Dermis microvascular lymphatic vessel endothelial cell (primary cell): Measurements from ENCODE around the gene FAM72D. TPM values are rescaled to one million over a fixed set of nuclear protein-coding genes. Genes with fewer than 3 reads are reported as not detected.
"Not testable (repeated sequence)": the region's sequence is repeated elsewhere in the genome, so short reads cannot be mapped to it uniquely, and the experiment has no call there.

Experiments
- DNase-seq, 2 donors: peaks; one replicate each; pipeline versions ENCODE4 v3.0.0 to v3.0.0-alpha.2; 2010; ENCODE audit warnings: low read depth in 2 of 2
- total RNA-seq: library from RNA; depleted of rRNA; stranded (reverse); fragments of >200 nt; gene quantifications from 2 replicates; pipeline ENCODE4 v1.2.1, GENCODE V29; 2014

The FAM72D gene
- total RNA-seq: 0.89 and 1.4 TPM in 2 replicates

DNA sequence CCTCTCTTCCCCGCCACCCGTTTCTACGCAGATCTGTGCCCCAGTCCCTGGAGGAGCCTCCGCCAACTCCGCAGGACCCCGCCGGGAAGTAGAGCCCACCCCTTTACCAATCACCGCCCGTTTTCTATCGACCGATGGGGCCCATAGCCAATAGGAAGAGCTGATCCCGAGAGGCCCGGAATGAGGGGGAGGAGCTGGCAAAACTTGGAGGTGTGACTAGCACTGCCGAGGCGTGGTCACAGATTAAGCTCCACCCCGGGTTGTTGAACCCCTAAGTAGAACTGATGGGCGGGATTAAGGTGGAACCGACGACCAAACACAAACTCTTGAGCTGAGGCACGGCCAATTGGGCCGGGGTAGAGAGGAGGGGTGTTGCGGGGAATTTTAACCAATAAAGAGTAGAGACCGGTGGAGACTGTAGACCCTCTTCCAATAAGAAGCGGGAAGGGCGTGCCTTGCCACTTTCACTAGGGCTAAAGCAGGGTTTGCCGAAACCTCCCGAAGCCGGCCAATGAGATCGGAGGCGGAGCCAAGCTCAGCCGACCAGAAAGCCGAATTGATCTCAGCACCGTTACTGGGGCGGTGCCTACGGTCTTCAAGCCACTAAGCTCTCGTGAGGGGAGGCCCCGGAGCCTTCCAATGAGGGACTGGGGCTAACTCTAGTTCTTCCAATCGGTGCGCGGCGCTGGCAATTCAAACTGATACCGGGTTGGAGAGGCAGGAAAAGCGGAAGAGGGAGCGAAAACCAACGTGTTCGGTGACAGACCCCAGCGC is at the start of gene FAM72D, which contains the start of gene SRGAP2B:
Gene FAM72D (plus strand): TSS at position 691 of the 774 bp plus-strand sequence. CDS start 874 bp downstream, outside the sequence.
Gene SRGAP2B (minus strand): TSS at position 45 of the 774 bp plus-strand sequence. CDS start 2,427 bp downstream, outside the sequence.
- DNase-seq: not testable (repeated sequence)

DNA sequence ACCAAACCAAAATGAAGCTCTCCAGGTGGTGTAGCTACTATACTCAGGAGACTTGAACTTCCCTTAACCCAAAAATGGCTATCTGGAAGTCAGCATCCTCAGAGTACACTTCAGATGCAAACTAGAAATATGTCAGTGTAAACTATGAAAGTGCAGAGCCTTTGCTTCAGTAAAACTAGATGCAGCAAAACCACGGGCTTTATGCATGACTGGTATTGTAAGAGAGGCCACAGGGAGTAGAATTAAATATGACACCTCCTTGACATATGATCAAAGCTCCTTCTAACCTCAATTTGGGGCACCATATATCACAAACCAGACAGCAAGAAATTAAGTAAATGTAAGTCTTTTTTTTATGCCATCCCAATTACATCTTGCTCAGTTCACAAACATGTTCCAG is 48.2 kb upstream of the FAM72D start:
- not testable (repeated sequence) for DNase-seq

DNA sequence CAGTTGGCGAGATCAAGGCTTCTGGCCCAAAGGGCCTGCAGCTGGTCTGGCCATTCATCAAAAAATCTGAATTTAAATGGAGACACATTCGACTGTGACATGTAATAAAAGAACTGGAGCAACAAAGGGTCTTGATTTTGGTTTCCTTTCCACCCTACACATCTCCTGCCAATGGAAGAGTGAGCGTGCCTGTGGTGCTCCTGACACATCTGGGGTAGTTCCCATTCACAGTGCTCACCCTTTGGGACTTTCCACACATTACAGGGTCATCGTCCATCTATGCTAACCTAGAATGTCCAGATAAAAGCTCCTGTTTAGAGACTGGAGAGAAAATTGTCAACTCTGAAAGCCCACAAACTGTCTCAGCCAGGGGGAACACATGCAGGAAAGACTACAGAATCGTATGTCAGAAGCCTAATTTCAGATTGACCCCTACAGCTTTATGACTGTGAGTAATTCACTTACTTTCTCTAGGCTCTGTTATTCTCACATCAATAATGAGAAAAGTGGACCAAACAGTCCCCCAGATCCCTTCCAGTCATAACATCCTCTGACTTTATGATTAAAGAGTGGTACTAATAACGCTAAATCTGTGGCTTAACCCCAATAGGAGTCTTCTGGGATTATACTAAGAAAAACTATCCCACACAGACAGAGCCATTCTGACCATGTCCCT is 47.5 kb upstream of the FAM72D start:
- DNase-seq: not testable (repeated sequence)

DNA sequence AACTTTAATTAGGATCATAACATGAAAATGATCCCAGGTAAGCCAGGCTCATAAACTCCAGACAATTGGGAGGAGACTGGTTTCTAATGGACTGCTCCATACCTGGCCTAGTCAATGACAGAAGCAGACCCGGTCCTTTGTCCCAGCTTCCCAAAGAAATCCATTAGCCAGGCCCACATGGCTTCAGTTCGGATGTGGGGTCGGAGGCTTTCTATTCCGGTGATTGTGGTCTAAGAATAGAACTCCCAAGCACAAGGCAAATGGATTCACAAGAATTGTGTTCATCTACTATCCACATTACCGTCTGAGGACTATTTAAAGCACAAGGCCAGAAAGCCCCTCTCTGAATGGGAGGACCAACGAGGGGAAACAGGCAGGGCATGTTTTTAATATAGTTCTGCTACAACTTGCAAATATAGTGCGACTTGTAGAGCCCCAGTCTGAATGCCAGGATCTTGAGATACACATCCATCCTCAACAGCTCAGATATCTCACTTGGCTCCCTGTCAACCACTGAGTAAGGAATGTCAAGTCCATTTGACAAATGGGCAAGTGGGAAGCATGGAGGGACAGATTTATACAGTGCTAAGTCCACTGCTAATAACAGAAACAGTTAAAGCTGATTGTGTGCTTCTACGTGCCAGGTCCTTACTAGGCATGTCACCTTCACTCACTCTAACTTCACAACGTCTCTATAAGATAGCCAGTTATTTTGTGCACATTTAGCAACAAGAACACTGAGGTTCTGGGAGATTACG is 43.6 kb upstream of the FAM72D start:
- not testable (repeated sequence) for DNase-seq

DNA sequence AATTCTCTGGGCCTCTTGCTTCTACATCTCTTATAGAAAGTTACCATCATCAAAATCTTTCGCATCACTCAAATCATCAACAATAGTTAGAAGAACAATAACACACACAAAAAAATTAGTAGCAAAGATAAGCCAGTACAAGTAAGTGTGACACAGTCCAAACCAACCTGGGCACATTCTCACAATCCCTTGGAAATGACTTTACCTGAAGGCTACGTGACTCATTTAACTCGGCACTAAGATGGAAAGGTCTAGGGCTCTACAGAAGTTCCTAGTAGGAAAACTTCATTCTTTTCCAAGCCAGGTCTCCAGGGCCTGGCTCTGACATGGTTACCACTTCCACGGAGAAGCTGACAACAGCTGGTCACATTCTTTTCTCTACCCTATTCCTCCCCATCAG is 42.3 kb upstream of the FAM72D start:
- DNase-seq: not testable (repeated sequence)

DNA sequence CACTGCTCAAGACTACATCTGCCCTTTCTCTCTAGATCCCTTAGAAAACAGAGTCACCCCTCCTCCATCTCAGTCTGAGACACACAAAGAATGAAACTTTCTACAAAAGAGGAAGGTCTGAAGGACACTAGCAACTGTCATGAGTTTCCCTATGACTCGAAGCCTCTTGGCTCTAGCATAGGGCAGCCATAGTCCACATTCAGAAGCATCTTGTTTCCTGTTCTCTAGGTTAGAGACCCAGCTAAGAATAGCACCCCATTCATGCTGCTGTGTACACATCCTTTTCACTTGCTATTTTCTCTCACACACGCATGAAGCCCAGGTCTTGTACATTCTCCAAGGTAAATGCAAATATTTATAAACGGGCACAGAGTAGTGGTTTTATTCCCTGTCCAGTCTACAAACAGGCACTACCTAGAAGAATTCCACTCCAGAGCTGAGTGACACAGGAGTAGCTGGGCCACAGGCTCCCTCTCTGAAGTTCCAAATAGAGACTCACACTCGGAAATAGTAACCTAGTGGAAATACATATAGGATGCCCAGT is 40.5 kb upstream of the FAM72D start:
- DNase-seq: not testable (repeated sequence)

DNA sequence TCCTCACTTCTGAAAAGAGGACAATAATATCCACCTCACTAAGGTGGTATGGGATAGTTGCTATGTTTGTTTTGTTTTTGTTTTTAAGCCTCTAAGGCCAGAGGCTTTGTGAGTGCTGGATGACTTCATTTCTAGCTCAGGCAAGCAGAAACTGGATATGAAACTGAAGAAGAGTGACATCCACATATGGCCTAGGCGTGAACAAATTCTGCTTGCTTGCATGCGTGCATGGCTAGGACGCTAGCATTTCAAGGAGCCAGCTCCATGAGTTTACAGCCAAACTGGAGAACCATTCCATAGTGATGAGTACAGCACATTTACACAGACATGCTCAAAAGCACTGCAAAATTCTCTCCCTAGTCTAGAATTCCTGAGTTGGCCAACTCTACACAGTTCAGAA is 37.6 kb upstream of the FAM72D start:
- not testable (repeated sequence) for DNase-seq

DNA sequence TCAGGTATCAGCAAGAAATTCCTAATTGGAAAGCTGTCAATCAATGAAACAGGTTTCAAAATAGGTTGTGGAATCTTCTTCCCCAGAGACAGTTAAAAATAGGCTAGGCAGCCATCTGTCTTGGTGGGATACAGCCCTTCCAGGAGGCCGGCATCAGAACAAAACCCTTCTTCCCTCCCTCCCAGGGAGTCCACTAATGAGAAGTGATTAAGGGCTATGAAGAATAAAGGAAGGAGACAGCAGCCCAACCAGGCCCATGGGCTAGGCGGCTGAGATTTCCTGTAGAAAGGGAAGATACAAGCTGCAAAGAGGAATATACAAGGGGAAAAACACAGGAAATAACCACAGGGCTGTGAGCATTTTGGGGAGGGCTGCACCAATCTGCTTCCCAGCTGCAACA is 32.5 kb upstream of the FAM72D start:
- not testable (repeated sequence) for DNase-seq

DNA sequence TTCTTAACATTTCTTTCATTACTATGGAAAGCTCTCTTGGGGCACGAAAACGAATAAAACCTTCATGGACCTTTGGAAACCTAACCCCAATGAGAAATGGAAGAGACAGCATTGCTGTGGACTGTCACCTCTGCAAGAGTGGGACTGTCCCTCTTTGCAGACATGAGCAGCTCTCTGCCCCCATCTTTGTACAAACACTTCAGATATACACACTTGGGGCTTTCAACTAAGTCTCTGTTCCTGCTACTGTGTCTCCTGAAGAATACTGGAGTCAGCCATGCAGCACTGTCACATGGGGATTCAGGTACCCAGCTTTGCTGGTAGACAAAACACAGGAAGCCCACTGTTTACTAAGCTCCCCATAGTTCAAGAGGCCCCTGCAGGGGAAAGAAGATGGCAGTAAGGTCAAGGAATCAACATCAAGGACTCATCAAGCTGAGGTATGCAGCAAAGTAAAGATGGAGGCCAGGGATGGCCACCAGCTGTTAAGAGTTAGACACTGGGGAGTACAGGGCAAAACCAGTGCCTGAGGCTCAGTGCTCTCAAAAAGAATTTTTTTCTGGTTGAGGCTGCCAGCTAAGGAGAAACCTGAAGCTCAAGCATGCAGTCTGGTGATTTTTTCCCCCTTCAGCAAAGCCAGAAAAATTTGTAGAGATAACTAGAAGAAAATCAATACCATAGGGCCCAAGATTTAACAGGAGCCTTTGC is 31.7 kb upstream of the FAM72D start:
- DNase-seq: not testable (repeated sequence)

DNA sequence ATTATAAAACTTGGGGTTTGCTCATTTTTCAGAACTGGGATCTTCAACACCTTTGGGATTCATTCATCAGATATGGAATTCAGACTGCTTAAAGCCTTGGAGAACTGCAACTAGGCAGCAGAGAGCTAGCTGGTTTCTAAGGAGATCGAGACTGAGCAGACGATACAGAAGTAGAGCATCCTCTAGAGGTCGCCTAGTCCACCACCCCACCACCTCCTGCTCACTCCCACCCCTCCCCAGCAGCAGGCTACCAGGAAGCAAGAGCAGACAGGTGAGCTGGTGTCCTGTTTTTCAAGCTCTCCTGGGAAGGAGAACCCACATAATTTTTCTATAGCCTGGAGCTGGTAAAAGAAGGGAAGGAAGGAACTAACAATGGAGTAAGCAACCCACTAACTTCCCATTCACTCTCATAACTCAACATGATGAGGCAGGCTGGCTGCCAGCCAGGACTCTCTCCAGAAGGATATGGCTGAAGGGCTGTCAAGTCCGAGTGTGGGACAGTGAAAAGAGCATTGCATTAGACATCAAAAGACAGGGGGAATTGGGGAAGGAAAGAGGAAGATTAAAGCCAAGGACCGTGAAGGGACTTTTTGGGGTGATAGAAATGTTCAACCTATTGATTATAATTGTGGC is 30.5 kb upstream of the FAM72D start:
- DNase-seq: not testable (repeated sequence)

DNA sequence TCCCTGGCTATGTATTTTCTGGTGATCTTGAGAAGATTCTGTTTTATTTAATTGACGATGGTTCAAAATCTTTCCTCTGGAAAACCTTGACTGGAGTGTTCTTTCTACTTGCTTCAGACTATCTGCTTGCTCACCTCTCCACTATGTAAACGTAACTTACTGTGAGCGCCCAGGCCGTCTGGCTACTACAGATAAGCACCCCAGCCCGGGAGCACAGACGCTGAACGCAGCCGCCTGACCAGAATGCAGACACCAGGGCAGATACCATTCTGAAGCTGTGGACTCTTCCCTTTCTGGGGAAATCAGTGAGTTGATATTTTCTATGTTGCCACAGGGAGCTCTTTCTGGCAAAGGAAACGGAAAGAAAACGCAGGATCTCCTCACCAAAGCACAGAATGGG is 29.3 kb upstream of the FAM72D start:
- not testable (repeated sequence) for DNase-seq

DNA sequence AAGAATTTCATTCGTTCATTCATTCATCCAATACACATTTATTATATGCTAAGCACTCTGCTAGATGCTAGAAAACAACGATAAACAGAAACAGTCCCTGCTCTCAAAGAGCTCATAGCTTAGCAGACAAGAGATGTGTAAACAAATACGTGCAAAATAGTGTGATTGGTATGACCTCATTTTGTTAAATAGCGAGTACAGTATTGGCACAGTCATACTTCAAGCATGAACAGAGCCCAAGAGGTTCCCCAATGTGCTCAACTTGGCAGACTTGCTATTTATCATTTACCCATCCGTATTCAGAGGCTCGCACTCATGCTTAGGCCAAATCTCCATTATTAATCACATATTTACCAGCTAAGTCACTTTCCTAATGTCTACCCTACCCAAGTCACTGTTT is 24.2 kb upstream of the FAM72D start:
- DNase-seq: not testable (repeated sequence)

DNA sequence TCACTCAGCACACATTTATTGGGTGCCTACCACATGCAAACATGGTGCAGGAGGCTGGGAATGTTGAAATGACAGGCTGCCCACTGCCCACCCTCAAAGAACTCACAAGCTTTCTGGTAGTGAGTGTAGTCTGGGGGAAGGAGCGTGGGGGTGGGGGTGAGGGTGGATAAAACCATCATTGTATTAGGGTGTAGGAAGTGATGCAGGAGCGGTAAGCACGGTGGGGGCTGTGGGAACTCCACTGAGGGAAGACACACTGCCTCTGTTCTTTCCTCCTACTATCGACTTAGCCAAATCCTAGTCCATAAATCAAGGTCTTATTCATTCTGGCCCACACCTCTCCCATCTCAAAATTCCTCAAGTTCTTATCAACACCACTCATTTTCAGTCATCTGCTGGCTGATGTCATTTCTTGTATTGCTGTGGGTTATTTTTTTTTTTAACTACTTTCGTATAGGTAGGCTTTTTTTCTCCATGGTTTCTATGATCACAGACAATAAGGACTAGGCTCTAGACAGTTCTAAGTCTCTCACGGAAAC is 21.7 kb upstream of the FAM72D start:
- not testable (repeated sequence) for DNase-seq

DNA sequence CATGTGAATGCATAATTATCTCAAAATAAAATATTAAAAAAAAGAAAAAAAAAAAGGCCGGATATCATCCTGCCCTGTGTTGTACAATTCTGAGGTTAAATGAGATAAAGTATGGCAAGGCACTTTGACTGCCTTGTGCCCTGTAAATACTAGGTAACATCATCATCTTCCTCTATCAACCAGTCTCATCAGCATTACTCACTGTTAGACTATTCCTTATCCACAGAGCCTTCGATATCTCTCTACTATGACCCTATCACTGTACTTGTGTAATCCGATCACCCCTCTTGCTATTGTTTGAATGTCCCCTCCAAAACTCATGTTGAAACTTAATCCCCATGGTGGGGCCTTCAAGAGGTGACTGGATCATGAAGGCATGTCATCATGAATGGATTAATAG is 18.9 kb upstream of the FAM72D start:
- not testable (repeated sequence) for DNase-seq

DNA sequence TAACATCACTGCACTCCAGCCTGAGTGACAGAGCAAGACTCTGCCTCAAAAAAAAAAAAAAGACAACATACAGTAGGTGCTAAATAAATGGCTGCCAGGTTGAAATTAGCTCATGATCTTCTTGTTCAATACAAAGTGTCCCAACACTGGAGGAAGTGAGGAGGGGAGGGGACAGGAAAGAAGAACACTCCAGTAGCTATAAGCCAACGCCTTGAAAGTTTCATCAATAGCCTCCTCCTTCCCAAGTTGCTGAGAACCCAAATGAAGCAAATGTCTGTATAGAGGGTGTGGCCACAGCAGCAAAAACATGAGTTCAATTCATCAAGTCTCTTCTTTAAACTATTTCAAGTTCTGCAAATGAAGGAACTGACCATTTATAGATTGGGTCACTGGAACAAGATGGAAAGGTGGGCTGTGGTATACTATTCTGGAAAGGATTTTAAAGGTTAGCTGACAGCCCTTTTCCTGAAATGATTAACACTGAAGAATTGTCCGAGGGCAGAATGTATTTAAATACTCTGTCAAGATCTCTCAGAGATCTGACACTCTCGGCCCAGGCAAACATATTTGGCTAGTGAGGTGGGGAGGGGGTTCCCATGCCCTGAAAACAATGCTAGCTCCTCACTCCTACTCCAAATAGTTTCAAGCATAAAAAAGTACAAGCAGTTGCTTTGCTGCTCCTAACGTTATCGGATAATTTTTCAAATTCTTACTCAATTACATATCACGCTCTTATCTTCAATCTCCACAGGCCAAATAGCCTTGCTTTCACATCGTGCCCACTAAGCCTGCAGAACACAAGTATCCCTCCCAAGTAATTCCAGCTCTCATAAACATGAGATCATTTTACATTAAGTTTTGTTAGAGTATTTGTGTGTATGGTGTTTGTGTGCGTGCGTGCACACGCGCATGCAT is 17.6 kb upstream of the FAM72D start:
- DNase-seq: not testable (repeated sequence)

DNA sequence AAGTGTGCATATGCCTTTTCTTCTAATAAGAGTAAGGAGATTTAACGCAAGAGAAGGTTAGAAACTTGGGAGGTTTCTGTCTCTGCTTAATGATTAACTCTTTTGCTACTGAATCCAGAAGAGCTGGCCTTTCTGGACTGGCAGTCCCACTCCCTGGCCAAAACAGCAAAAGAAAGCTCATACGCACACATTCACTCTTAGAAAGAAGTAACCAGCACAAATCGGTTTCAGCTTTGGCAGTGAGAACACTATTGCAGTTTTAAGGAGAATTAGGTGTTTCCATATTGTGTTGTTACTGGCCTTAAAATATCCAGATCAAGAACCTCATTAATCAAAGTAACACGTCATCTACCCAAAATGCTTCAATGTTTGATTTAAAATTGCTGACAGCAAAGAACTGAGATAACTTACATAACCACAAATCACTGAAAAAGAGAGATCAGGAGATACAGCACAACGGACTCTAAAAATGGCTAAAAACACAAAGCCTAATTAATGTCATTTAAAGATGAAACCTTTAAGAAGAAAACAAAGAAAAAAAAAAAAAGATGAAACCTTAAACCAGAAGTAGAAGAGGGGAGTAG is 16.9 kb upstream of the FAM72D start:
- not testable (repeated sequence) for DNase-seq

DNA sequence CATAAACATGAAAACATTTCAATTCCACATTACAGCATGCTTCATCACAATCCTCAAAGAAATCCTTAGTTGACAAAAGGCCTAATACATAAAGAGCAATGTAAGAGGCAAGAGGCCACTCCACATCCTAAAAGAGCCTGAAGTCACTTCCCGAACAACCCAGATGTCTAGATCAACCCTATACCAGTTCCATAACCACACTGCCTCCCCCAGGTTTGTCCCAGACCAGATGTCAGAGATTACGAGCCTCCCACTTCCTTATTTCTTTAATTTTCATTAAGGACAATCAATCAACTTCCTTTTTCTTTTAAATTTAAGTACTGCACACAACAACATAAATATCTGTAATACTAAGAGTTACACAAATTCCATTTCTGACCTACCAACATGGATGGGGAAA is 16.0 kb upstream of the FAM72D start:
- not testable (repeated sequence) for DNase-seq

DNA sequence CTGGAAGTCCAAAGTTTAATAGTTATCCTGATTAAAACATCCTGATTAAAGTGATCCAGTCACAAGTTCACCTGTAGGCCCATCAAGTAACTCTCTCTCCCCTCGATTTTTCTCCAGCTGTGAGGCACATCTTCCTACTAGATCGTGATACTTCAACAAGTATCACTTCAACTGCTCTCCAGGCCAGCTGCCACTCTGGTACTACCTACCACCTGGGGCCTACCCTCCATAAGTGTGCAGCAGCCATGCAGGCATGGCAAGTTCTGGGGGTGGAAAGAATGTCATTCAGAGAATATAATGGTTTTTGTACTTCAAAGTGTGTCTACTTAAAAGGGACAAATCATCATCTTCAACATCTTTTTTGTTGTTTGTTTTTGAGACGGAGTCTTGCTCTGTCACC is 15.6 kb upstream of the FAM72D start:
- not testable (repeated sequence) for DNase-seq
